ENCODE results near the gene HMGB4.

Gene HMGB4

GRCh38 chr1:33849211-33849610 is 14.7 kb upstream of the HMGB4 start:
- peak; percentile 56 for DNase-seq

GRCh38 chr1:33850481-33850880 is 13.4 kb upstream of the HMGB4 start:
- DNase-seq = no peak

- peak; percentile 21 for DNase-seq
These were observed 11.2 kb upstream of the HMGB4 start for GRCh38 chr1:33852711-33853110.

GRCh38 chr1:33853431-33853830 is 10.4 kb upstream of the HMGB4 start:
- DNase-seq = no peak

- DNase-seq = no peak
These were observed 9.8 kb upstream of the HMGB4 start for GRCh38 chr1:33854091-33854490.

GRCh38 chr1:33860671-33861070 is 3.2 kb upstream of the HMGB4 start:
- peak; percentile 48 for DNase-seq

GRCh38 chr1:33864460-33865389 is 846 bp downstream of the HMGB4 start:
- DNase-seq = peak; percentile 19

GRCh38 chr1:33866281-33866680 is 2.4 kb downstream of the HMGB4 start:
- peak; percentile 94 for DNase-seq

GRCh38 chr1:33867684-33868083 is 3.8 kb downstream of the HMGB4 start:
- no peak for DNase-seq

GRCh38 chr1:33872275-33872674 is 8.4 kb downstream of the HMGB4 start:
- DNase-seq = no peak

GRCh38 chr1:33872683-33873082 is 8.8 kb downstream of the HMGB4 start:
- DNase-seq = peak; percentile 46

- DNase-seq = no peak
These were observed 10.8 kb downstream of the HMGB4 start for GRCh38 chr1:33874636-33875035.

GRCh38 chr1:33875862-33876261 is 12.0 kb downstream of the HMGB4 start:
- no peak for DNase-seq

- peak; percentile 97 for DNase-seq
These were observed 13.2 kb downstream of the HMGB4 start for GRCh38 chr1:33876970-33877650.

GRCh38 chr1:33878392-33878791 is 14.5 kb downstream of the HMGB4 start:
- no peak for DNase-seq

- peak; percentile 71 for DNase-seq
These were observed 16.4 kb downstream of the HMGB4 start for GRCh38 chr1:33880305-33880704.

- DNase-seq = no peak
These were observed 22.6 kb downstream of the HMGB4 start for GRCh38 chr1:33886496-33886895.

- DNase-seq = peak; percentile 94
These were observed 29.4 kb downstream of the HMGB4 start for GRCh38 chr1:33893147-33893830.

GRCh38 chr1:33895396-33895795 is 31.5 kb downstream of the HMGB4 start:
- DNase-seq = no peak

GRCh38 chr1:33895976-33896375 is 32.1 kb downstream of the HMGB4 start:
- DNase-seq = no peak

GRCh38 chr1:33897092-33897725 is 33.3 kb downstream of the HMGB4 start:
- DNase-seq = no peak

- DNase-seq = no peak
These were observed 34.5 kb downstream of the HMGB4 start for GRCh38 chr1:33898406-33898805.

- DNase-seq = no peak
These were observed 35.0 kb downstream of the HMGB4 start for GRCh38 chr1:33898881-33899280.
